ENCODE results near the gene SRRM4. TPM values are rescaled to one million over a fixed set of nuclear protein-coding genes. Genes with fewer than 3 reads are reported as not detected.
"Not testable (repeated sequence)": the region's sequence is repeated elsewhere in the genome, so short reads cannot be mapped to it uniquely, and the experiment has no call there.

Gene SRRM4
- total RNA-seq, 2 donors from 2014 or later, result 0.27 TPM; not detected in 1

GRCh38 chr12:119102714-119103113 is 121.4 kb downstream of the SRRM4 start:
- intact Hi-C loops (cut with DNase I), result no loop called here
- H3K9ac ChIP-seq (ENCODE audit: low read depth in 2 of 2, low read length in 2 of 2), result no peak overlapping the region
- H3K4me1 ChIP-seq, result no peaks in the 10 kb centered on the region
- H3K36me3 ChIP-seq, result no peaks in the 10 kb centered on the region
- H3K4me3 ChIP-seq, result no peak overlapping the region
- no peaks in the 10 kb centered on the region for H3K27me3 ChIP-seq
- no peak overlapping the region for H3K27ac ChIP-seq
- TF ChIP-seq, protein P1, sequence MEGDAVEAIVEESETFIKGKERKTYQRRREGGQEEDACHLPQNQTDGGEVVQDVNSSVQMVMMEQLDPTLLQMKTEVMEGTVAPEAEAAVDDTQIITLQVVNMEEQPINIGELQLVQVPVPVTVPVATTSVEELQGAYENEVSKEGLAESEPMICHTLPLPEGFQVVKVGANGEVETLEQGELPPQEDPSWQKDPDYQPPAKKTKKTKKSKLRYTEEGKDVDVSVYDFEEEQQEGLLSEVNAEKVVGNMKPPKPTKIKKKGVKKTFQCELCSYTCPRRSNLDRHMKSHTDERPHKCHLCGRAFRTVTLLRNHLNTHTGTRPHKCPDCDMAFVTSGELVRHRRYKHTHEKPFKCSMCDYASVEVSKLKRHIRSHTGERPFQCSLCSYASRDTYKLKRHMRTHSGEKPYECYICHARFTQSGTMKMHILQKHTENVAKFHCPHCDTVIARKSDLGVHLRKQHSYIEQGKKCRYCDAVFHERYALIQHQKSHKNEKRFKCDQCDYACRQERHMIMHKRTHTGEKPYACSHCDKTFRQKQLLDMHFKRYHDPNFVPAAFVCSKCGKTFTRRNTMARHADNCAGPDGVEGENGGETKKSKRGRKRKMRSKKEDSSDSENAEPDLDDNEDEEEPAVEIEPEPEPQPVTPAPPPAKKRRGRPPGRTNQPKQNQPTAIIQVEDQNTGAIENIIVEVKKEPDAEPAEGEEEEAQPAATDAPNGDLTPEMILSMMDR (IDR thresholded peaks at IDR 0.05), result no peak
- no peak for DNase-seq
- H3K9me3 ChIP-seq, result no peaks in the 10 kb centered on the region

DNA sequence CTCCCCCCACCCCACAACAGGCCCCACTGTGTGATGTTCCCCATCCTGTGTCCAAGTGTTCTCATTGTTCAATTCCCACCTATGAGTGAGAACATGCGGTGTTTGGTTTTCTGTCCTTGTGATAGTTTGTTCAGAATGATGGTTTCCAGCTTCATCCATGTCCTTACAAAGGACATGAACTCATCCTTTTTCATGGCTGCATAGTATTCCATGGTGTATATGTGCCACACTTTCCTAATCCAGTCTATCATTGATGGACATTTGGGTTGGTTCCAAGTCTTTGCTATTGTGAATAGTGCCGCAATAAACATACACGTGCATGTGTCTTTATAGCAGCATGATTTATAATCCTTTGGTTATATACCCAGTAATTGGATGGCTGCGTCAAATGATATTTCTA is 123.6 kb downstream of the SRRM4 start:
- H3K27me3 ChIP-seq; H3K9ac ChIP-seq (ENCODE audit: low read depth in 2 of 2, low read length in 2 of 2): not testable (repeated sequence)

DNA sequence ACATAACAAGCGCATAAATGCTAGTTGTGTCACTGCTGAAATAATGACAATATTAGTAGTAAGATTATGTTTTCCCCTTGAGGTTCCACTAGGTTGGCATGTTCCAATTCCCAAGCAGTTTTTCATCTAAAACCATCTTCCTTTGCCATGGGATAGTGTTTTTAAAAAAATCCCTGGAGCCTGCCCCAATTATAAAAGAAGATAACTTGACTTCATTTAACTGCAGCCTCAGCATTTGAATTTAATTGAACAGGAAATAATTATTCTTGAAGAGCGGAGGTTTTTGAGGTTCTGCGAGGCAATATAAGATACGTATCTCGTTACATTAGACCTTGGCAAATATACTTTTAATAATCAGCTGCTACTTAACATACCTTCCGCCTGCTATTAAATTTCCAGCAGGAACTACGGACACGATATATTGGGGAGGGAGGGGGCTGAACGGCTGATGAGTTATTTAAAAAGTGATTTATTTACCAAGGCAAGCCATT is 132.2 kb downstream of the SRRM4 start:
- no peaks in the 10 kb centered on the region for H3K9me3 ChIP-seq
- intact Hi-C loops (cut with DNase I), result loop anchor here (10.0 kb wide), 1 partner anchor 431 kb away; no protein-coding TSS in a partner anchor
- TF ChIP-seq, protein P1 (IDR thresholded peaks at IDR 0.05), result no peak
- H3K27ac ChIP-seq, result no peak overlapping the region
- H3K36me3 ChIP-seq, result no peaks in the 10 kb centered on the region
- no peak overlapping the region for H3K4me3 ChIP-seq
- DNase-seq, result no peak
- no peaks in the 10 kb centered on the region for H3K27me3 ChIP-seq
- no peaks in the 10 kb centered on the region for H3K4me1 ChIP-seq
- no peak overlapping the region for H3K9ac ChIP-seq (ENCODE audit: low read depth in 2 of 2, low read length in 2 of 2)

More for the DNA sequence above, 123.6 kb downstream of the SRRM4 start:
- intact Hi-C loops (cut with DNase I); H3K4me1 ChIP-seq; H3K9me3 ChIP-seq; H3K4me3 ChIP-seq; DNase-seq; H3K27ac ChIP-seq; H3K36me3 ChIP-seq: not testable (repeated sequence)

- no peaks in the 10 kb centered on the region for H3K36me3 ChIP-seq
- TF ChIP-seq, protein P1 (IDR thresholded peaks at IDR 0.05), result no peak
- no peaks in the 10 kb centered on the region for H3K4me1 ChIP-seq
- no peak for DNase-seq
- H3K9me3 ChIP-seq, result no peaks in the 10 kb centered on the region
- intact Hi-C loops (cut with DNase I), result loop anchor here (2.0 to 10.0 kb wide), 2 partner anchors 299 to 431 kb away; no protein-coding TSS in a partner anchor
- H3K9ac ChIP-seq (ENCODE audit: low read depth in 2 of 2, low read length in 2 of 2), result no peak overlapping the region
- H3K27ac ChIP-seq, result no peak overlapping the region
- H3K27me3 ChIP-seq, result no peaks in the 10 kb centered on the region
- no peak overlapping the region for H3K4me3 ChIP-seq
These were observed 133.0 kb downstream of the SRRM4 start for GRCh38 chr12:119114294-119114693.

DNA sequence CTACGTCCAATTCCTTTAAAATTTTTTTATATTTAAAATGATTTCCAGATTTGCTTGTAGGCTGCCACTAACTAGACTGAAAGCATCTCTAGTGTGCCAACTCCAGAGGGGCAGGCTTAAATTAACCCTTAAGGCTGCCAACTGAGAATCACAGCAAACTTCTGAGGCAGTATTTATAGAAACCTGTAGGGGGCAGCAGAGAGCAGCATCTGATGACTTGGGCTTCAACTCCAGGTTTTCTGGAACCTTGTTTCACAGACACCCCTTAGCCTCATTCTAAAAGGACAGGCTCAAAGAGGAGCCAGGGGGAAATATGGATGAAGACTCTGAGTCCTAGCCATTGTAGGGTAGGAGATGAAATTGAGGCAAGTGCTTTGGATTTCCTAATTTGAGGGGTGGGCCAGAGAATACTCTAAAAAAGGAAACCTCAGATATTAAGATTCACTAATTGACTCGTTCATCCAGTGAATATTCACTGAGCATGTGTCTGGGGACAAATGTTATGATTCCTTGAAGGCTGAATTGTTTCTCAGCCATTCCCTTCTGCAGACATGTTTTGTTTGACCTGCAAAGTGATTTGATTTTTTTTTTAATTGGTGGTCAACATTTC is 134.1 kb downstream of the SRRM4 start:
- H3K27me3 ChIP-seq, result no peaks in the 10 kb centered on the region
- no peaks in the 10 kb centered on the region for H3K9me3 ChIP-seq
- intact Hi-C loops (cut with DNase I), result loop anchor here (2.0 to 10.0 kb wide), 2 partner anchors 297 to 429 kb away; no protein-coding TSS in a partner anchor
- H3K4me1 ChIP-seq, result no peaks in the 10 kb centered on the region
- H3K36me3 ChIP-seq, result no peaks in the 10 kb centered on the region
- no peak overlapping the region for H3K9ac ChIP-seq (ENCODE audit: low read depth in 2 of 2, low read length in 2 of 2)
- no peak overlapping the region for H3K4me3 ChIP-seq
- DNase-seq, result peak; percentile 39
- H3K27ac ChIP-seq, result no peak overlapping the region
- TF ChIP-seq, protein P1 (IDR thresholded peaks at IDR 0.05), result peak; percentile 87

- Histone ChIP-seq H3K9me3 (no peaks in the 10 kb centered on the region), H3K27me3 (no peaks in the 10 kb centered on the region), H3K9ac (ENCODE audit: low read depth in 2 of 2, low read length in 2 of 2) (no peak overlapping the region), H3K4me3 (no peak overlapping the region), H3K36me3 (no peaks in the 10 kb centered on the region), H3K4me1 (no peaks in the 10 kb centered on the region), H3K27ac (no peak overlapping the region)
- TF ChIP-seq, protein P1 (IDR thresholded peaks at IDR 0.05), result no peak
- intact Hi-C loops (cut with DNase I), result loop anchor here (10.0 kb wide), 1 partner anchor 427 kb away; no protein-coding TSS in a partner anchor
- DNase-seq, result no peak
These were observed 136.6 kb downstream of the SRRM4 start for GRCh38 chr12:119117936-119118335.

All from colonic mucosa (tissue), 4 donors.